PC-9 (cell line): ENCODE data around the gene YAP1. TPM values are rescaled to one million over a fixed set of nuclear protein-coding genes. Genes with fewer than 3 reads are reported as not detected.

ENCODE experiments used
- BruUV-seq: library from RNA; stranded (reverse); fragments of 400-500 nt; replicated peaks from 2 replicates; lab custom pipeline; 2021; lab: Mats Ljungman, UMichigan
- CTCF ChIA-PET: fragments of 300-600 bp; sonication (Branson Sonifier 250); formaldehyde crosslinking; loops from one replicate; lab custom pipeline; 2022; ENCODE audit warnings: antibody characterized with exemption; lab: Charles Lee
- POLR2A ChIA-PET: fragments of 300-600 bp; sonication (Branson Sonifier 250); formaldehyde crosslinking; loops from one replicate; lab custom pipeline; 2022; ENCODE audit warnings: antibody characterized with exemption; ENCODE audit not compliant: unreplicated experiment; lab: Charles Lee
- DNase-seq, 2 experiments: peaks; one replicate each; pipeline versions ENCODE4 v3.0.0 to v3.0.0-alpha.2; 2015 to 2022; ENCODE audit warnings: mixed read lengths in 1 of 2
- H2AFZ ChIP-seq: fragments of 200-600 bp; sonication (generic); 2 replicates; pipeline ENCODE4 v1.8.1; 2017; ENCODE audit warnings: antibody characterized with exemption
- H3F3A ChIP-seq: fragments of 200-600 bp; sonication (generic); 2 replicates; pipeline ENCODE4 v1.8.1; 2017; ENCODE audit warnings: antibody characterized with exemption, mild to moderate bottlenecking, low read depth; ENCODE audit not compliant: insufficient read depth
- H3K27ac ChIP-seq: fragments of 200-600 bp; sonication (generic); 2 replicates; pipeline ENCODE4 v1.6.1; 2016; ENCODE audit warnings: mixed run types
- H3K27me3 ChIP-seq: fragments of 200-600 bp; sonication (generic); 2 replicates; pipeline ENCODE4 v1.6.1; 2016; ENCODE audit warnings: low read depth, mixed run types; ENCODE audit not compliant: insufficient read depth
- H3K36me3 ChIP-seq: fragments of 200-600 bp; sonication (generic); 2 replicates; pipeline ENCODE4 v1.6.1; 2016; ENCODE audit warnings: low read depth, mixed run types
- H3K4me1 ChIP-seq: fragments of 200-600 bp; sonication (generic); replicated peaks from 2 replicates; pipeline ENCODE4 v1.6.1; 2016; ENCODE audit warnings: mixed run types; ENCODE audit not compliant: insufficient read depth
- H3K4me2 ChIP-seq: fragments of 200-600 bp; sonication (generic); 2 replicates; pipeline ENCODE4 v1.6.1; 2017; ENCODE audit warnings: mixed run types
- H3K4me3 ChIP-seq: fragments of 200-600 bp; sonication (generic); 2 replicates; pipeline ENCODE4 v1.6.1; 2016; ENCODE audit warnings: mixed run types
- H3K79me2 ChIP-seq: fragments of 200-600 bp; sonication (generic); 2 replicates; pipeline ENCODE4 v1.6.1; 2017; ENCODE audit warnings: low read depth, mixed run types
- H3K9me2 ChIP-seq: fragments of 200-600 bp; sonication (generic); 2 replicates; pipeline ENCODE4 v1.8.1; 2017; ENCODE audit warnings: mild to moderate bottlenecking; ENCODE audit not compliant: insufficient read depth
- H3K9me3 ChIP-seq: fragments of 200-600 bp; sonication (generic); 2 replicates; pipeline ENCODE4 v1.8.1; 2016; ENCODE audit warnings: low read depth; ENCODE audit not compliant: insufficient read depth
- H4K20me1 ChIP-seq: fragments of 200-600 bp; sonication (generic); 2 replicates; pipeline ENCODE4 v1.8.1; 2017; ENCODE audit not compliant: insufficient read depth
- EZH2 ChIP-seq: fragments of 200-600 bp; sonication (generic); IDR thresholded peaks from 2 replicates; pipeline ENCODE4 v1.8.0; 2017; ENCODE audit warnings: antibody characterized with exemption, low read depth
- intact Hi-C: fragments of 100-400 bp; cut with micrococcal nuclease; formaldehyde crosslinking; loops from one replicate; pipeline ENCODE4 v1.10.0; 2022; ENCODE audit not compliant: unreplicated experiment
- total RNA-seq: library from RNA; stranded (reverse); gene quantifications from 2 replicates; pipeline ENCODE4 v1.2.3, GENCODE V29; 2021
- TF ChIP-seq, protein P1 (sequence below): fragments of 200-600 bp; sonication (generic); conservative IDR thresholded peaks from 2 replicates; pipeline ENCODE4 v1.6.1; 2017; ENCODE audit warnings: mixed run types, antibody characterized with exemption, mild to moderate bottlenecking, moderate library complexity

YAP1 gene
- total RNA-seq, 1 experiment from 2014 or later: 111 TPM

DNA sequence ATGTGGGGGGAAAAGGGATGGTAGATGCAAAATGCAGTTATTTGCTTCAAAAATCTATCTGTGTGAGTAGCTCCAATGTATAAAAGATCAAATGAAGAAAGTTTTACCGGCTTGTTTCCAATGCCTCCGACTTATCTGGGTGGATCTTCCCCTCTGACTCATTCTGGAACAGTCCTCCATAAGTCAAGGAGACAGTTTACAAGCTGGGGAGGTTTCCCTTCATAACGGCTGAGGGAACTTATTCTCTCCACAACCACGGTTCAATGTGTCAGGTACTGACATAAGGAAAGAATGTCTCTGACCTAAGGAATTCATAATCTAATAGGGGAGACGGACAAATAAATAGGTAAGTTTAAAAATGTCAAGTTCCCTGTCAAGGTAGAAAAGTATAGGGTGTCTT is 157.4 kb downstream of the YAP1 start:
- POLR2A ChIA-PET: interaction anchor here (0.5 to 0.7 kb wide), 2 partner anchors 94 to 380 kb away, joined by 4 to 5 read pairs; no protein-coding TSS in a partner anchor
- H3K9me3 ChIP-seq: no peaks in the 10 kb centered on the region

DNA sequence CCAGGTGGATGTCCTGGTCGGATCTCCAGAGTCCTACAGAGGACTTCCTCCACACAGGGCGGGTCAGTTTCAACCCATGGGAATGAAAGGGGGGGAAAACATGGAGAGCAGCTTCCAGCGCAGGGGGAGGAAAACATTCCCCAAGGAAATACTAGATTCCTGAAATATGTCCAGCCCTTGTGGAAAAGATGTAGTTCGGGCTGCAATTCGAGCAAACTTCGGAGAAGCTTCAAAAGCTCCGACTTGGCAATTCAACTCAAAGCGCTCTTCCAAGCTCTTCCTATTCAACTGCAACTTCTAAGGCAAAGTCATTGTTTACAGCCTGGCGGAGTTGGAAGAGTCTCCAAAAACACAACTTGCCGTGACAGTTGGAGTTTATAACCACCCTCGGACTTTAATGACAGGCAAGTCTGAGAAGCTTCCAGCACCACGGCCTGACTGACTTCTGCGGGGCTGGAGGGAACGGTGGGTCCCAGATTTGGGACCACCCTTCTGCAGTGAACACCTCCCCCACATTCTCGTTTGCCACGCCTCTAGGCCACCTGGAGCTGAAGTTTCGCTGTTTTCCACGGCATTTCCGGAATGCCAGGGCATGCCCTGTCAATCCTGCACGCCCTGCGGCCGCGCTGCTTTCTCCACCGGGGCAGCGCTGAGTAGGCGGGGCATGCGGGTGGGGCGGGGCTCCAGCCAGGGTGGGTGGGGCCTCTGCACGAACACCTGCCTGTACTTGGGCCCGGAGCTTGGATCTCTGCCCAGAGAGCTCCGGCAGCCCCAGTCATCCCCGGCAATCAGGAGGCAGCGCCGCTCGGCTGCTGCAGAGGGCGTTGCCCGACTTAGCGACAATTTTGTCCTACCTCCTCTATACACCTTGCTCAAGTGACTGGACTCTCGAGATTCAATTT is 158.1 kb downstream of the YAP1 start:
- CTCF ChIA-PET: interaction anchor here (0.7 to 1.9 kb wide), 11 partner anchors 11 to 405 kb away, joined by 3 to 11 read pairs (median 6); no protein-coding TSS in a partner anchor
- POLR2A ChIA-PET: interaction anchor here (0.5 to 0.7 kb wide), 3 partner anchors 102 to 381 kb away, joined by 3 to 17 read pairs (median 5); no protein-coding TSS in a partner anchor
- Histone ChIP-seq H3K9me2 (no peaks in the 10 kb centered on the region), H3K4me1 (peaks cover 39% of the 10 kb centered on the region), H3F3A (peaks cover 34% of the 10 kb centered on the region), H2AFZ (peak overlapping the region; percentile 90), H3K27ac (peak overlapping the region; percentile 80), H3K4me2 (peak overlapping the region; percentile 93), H3K79me2 (no peaks in the 10 kb centered on the region), H3K9me3 (no peaks in the 10 kb centered on the region; the same call in 1 of the 2 replicates), H3K27me3 (no peaks in the 10 kb centered on the region), H3K4me3 (peak overlapping the region; percentile 73), H3K36me3 (no peaks in the 10 kb centered on the region), H4K20me1 (no peaks in the 10 kb centered on the region)
- intact Hi-C loops: loop anchor here (1.0 to 5.0 kb wide), 7 partner anchors 24 to 261 kb away; no protein-coding TSS in a partner anchor
- BruUV-seq: TSS peak; percentile 88
- DNase-seq: peak; percentile 93 to 96
- TF ChIP-seq, protein P1, sequence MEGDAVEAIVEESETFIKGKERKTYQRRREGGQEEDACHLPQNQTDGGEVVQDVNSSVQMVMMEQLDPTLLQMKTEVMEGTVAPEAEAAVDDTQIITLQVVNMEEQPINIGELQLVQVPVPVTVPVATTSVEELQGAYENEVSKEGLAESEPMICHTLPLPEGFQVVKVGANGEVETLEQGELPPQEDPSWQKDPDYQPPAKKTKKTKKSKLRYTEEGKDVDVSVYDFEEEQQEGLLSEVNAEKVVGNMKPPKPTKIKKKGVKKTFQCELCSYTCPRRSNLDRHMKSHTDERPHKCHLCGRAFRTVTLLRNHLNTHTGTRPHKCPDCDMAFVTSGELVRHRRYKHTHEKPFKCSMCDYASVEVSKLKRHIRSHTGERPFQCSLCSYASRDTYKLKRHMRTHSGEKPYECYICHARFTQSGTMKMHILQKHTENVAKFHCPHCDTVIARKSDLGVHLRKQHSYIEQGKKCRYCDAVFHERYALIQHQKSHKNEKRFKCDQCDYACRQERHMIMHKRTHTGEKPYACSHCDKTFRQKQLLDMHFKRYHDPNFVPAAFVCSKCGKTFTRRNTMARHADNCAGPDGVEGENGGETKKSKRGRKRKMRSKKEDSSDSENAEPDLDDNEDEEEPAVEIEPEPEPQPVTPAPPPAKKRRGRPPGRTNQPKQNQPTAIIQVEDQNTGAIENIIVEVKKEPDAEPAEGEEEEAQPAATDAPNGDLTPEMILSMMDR: peak; percentile 73
- TF ChIP-seq EZH2: no peak

More for the DNA sequence above, 157.4 kb downstream of the YAP1 start:
- H3F3A ChIP-seq: peaks cover 34% of the 10 kb centered on the region
- no TSS peak for BruUV-seq
- peak overlapping the region; percentile 80 for H3K27ac ChIP-seq
- H3K27me3 ChIP-seq: no peaks in the 10 kb centered on the region
- intact Hi-C loops: loop anchor here (1.0 to 5.0 kb wide), 7 partner anchors 23 to 260 kb away; no protein-coding TSS in a partner anchor
- H3K79me2 ChIP-seq: no peaks in the 10 kb centered on the region
- peak overlapping the region; percentile 89 for H2AFZ ChIP-seq
- TF ChIP-seq, protein P1: no peak
- DNase-seq: peak; percentile 7 to 85
- no peaks in the 10 kb centered on the region for H3K36me3 ChIP-seq
- H3K4me3 ChIP-seq: peak overlapping the region; percentile 73
- CTCF ChIA-PET: interaction anchor here (1.5 to 1.9 kb wide), 2 partner anchors 26 to 37 kb away, joined by 4 to 11 read pairs; no protein-coding TSS in a partner anchor
- H3K9me2 ChIP-seq: no peaks in the 10 kb centered on the region
- H3K4me1 ChIP-seq: peaks cover 39% of the 10 kb centered on the region
- no peaks in the 10 kb centered on the region for H4K20me1 ChIP-seq
- peak overlapping the region; percentile 80 for H3K4me2 ChIP-seq

DNA sequence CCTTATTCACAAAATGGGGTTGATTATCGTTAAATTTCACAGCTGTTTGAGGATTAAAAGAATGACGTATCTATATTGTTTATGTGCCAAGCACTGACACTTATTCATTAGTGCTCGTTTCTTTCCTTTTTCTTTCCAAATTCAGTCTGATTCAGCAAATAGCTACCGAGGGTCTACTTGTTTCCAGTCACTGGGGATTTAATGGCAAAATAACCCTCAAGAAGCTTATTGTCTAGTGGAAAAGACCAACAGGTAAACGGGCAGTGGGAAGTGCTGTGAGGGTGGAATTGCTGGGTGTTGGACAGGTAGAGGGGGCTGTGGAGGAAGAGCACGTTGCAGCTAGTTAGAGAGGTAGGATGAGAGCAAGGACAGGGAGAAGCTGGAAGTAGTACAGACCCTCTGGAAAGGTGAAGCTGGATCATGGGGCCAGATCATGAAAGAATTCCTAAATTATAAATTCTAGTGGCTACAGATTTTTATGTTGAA is 158.8 kb downstream of the YAP1 start:
- POLR2A ChIA-PET: no interaction called here

More for the DNA sequence above, 158.8 kb downstream of the YAP1 start:
- DNase-seq: no peak
- H3K9me2 ChIP-seq: no peaks in the 10 kb centered on the region
- no peaks in the 10 kb centered on the region for H3K36me3 ChIP-seq
- TF ChIP-seq EZH2: no peak
- TF ChIP-seq, protein P1: peak; percentile 48; the same call in 1 of the 2 replicates
- peak overlapping the region; percentile 59 for H3K27ac ChIP-seq
- H3K4me3 ChIP-seq: peak overlapping the region; percentile 57
- H3K27me3 ChIP-seq: no peaks in the 10 kb centered on the region
- peaks cover 39% of the 10 kb centered on the region for H3K4me1 ChIP-seq
- intact Hi-C loops: loop anchor here (1.0 to 5.0 kb wide), 7 partner anchors 24 to 262 kb away; no protein-coding TSS in a partner anchor
- peaks cover 3% of the 10 kb centered on the region; the same call in 1 of the 2 replicates for H3K9me3 ChIP-seq
- peak overlapping the region; percentile 90 for H2AFZ ChIP-seq
- H4K20me1 ChIP-seq: no peaks in the 10 kb centered on the region
- peaks cover 34% of the 10 kb centered on the region for H3F3A ChIP-seq
- no TSS peak for BruUV-seq
- peak overlapping the region; percentile 93 for H3K4me2 ChIP-seq
- H3K79me2 ChIP-seq: no peaks in the 10 kb centered on the region
- CTCF ChIA-PET: interaction anchor here (0.6 to 1.9 kb wide), 11 partner anchors 9 to 406 kb away, joined by 3 to 11 read pairs (median 4); no protein-coding TSS in a partner anchor
